ENCODE measurements around the gene ZDHHC5. TPM values are rescaled to one million over a fixed set of nuclear protein-coding genes. Genes with fewer than 3 reads are reported as not detected.
A peak's percentile ranks its signal among the peaks of the same experiment; 100 is the strongest.

ZDHHC5 gene
- total and polyA plus RNA-seq, 2 of the 13 experiments (the other 11 are each of a cell fraction or from before 2014, with no cell fraction given): 26.6 to 34.0 TPM

DNA sequence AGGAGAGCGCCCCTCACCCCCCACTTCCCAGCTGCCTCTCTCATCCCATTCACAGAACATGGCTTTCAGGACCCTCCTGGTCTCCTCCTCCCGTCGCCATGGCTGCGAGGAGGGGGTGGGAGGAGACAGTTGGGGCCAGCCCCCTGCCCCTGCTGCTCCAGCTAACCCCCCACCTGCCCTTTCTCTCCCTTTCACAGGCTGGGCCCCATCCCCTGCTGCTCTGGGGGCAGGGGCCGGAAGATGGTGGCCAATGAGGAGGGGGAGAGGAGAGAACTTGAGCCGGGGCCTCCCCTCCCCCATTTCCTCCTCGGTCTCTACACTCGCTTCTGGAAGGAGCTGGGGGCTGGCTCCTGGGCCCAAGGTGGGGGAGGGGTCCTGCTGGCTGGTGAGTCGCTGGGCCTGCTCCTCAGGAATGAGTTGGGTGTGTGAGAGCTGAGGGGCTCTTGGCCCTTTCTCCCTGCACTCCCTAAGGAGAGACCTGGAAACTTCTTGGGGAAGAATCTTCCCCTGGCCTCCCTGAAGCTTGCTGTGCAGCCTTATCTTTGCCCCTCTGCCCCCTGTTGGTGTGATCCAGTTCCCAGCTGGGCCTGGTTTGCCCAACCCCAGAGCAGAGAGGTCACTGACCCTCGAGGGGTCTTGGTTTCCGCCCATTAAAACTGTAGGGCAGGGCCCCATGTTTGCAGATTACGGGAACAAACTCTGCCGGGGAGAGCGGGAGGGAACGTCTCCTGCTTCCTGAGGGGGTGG is 28.4 kb upstream of the ZDHHC5 start (continued):
- no peak for TF ChIP-seq SIX4 (CRISPR knock-in tag; IDR thresholded peaks at IDR 0.05)
- TF ChIP-seq MXD4 (CRISPR knock-in tag; IDR thresholded peaks at IDR 0.05): peak; percentile 19; the same call in 1 of the 2 replicates
- peak; percentile 79 for TF ChIP-seq MED8 (CRISPR knock-in tag; IDR thresholded peaks at IDR 0.05; ENCODE audit: insufficient replicate concordance)
- TF ChIP-seq, protein P1, sequence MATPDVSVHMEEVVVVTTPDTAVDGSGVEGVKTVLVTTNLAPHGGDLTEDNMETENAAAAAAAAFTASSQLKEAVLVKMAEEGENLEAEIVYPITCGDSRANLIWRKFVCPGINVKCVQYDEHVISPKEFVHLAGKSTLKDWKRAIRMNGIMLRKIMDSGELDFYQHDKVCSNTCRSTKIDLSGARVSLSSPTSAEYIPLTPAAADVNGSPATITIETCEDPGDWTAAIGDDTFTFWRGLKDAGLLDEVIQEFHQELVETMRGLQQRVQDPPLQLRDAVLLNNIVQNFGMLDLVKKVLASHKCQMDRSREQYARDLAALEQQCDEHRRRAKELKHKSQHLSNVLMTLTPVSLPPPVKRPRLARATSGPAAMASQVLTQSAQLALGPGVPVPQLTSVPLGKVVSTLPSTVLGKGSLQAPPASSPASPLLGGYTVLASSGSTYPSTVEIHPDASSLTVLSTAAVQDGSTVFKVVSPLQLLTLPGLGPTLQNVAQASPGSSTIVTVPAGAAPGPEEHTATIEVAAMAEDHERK (CRISPR knock-in tag; IDR thresholded peaks at IDR 0.05; ENCODE audit: low read depth): 0 out of 2 replicates have a peak, but pooled peaks have one; percentile 25
- TF ChIP-seq NCOA1 (CRISPR knock-in tag; IDR thresholded peaks at IDR 0.05): no peak
- TF ChIP-seq, protein P2, sequence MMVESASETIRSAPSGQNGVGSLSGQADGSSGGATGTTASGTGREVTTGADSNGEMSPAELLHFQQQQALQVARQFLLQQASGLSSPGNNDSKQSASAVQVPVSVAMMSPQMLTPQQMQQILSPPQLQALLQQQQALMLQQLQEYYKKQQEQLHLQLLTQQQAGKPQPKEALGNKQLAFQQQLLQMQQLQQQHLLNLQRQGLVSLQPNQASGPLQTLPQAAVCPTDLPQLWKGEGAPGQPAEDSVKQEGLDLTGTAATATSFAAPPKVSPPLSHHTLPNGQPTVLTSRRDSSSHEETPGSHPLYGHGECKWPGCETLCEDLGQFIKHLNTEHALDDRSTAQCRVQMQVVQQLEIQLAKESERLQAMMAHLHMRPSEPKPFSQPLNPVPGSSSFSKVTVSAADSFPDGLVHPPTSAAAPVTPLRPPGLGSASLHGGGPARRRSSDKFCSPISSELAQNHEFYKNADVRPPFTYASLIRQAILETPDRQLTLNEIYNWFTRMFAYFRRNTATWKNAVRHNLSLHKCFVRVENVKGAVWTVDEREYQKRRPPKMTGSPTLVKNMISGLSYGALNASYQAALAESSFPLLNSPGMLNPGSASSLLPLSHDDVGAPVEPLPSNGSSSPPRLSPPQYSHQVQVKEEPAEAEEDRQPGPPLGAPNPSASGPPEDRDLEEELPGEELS (CRISPR knock-in tag; IDR thresholded peaks at IDR 0.05): peak; percentile 56
- no peak for TF ChIP-seq ZNF563 (CRISPR knock-in tag; IDR thresholded peaks at IDR 0.05)
- no peak; the same call in 1 of the 2 replicates for TF ChIP-seq ZNF780A (CRISPR knock-in tag; IDR thresholded peaks at IDR 0.05)
- TF ChIP-seq, protein P3, sequence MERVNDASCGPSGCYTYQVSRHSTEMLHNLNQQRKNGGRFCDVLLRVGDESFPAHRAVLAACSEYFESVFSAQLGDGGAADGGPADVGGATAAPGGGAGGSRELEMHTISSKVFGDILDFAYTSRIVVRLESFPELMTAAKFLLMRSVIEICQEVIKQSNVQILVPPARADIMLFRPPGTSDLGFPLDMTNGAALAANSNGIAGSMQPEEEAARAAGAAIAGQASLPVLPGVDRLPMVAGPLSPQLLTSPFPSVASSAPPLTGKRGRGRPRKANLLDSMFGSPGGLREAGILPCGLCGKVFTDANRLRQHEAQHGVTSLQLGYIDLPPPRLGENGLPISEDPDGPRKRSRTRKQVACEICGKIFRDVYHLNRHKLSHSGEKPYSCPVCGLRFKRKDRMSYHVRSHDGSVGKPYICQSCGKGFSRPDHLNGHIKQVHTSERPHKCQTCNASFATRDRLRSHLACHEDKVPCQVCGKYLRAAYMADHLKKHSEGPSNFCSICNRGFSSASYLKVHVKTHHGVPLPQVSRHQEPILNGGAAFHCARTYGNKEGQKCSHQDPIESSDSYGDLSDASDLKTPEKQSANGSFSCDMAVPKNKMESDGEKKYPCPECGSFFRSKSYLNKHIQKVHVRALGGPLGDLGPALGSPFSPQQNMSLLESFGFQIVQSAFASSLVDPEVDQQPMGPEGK (CRISPR knock-in tag; IDR thresholded peaks at IDR 0.05): peak; percentile 84
- no peak for TF ChIP-seq MTF2 (CRISPR knock-in tag; IDR thresholded peaks at IDR 0.05; ENCODE audit: borderline replicate concordance)
- no peak for TF ChIP-seq JARID2 (CRISPR knock-in tag; IDR thresholded peaks at IDR 0.05; ENCODE audit: insufficient replicate concordance)
- TF ChIP-seq NONO (IDR thresholded peaks at IDR 0.05): no peak
- peak; percentile 55; the same call in 1 of the 2 replicates for TF ChIP-seq NONO (CRISPR knock-in tag; conservative IDR thresholded peaks at IDR 0.05)
- TF ChIP-seq ATRX (CRISPR knock-in tag; IDR thresholded peaks at IDR 0.05; ENCODE audit: borderline replicate concordance): no peak
- TF ChIP-seq, protein P4, sequence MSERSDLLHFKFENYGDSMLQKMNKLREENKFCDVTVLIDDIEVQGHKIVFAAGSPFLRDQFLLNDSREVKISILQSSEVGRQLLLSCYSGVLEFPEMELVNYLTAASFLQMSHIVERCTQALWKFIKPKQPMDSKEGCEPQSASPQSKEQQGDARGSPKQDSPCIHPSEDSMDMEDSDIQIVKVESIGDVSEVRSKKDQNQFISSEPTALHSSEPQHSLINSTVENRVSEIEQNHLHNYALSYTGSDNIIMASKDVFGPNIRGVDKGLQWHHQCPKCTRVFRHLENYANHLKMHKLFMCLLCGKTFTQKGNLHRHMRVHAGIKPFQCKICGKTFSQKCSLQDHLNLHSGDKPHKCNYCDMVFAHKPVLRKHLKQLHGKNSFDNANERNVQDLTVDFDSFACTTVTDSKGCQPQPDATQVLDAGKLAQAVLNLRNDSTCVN (CRISPR knock-in tag; IDR thresholded peaks at IDR 0.05; ENCODE audit: borderline replicate concordance): no peak
- no peak for TF ChIP-seq SRSF1 (optimal IDR thresholded peaks at IDR 0.05; ENCODE audit: low read depth, low read length)
- TF ChIP-seq FOXJ3 (CRISPR knock-in tag; IDR thresholded peaks at IDR 0.05; ENCODE audit: borderline replicate concordance): no peak
- TF ChIP-seq, protein P5, sequence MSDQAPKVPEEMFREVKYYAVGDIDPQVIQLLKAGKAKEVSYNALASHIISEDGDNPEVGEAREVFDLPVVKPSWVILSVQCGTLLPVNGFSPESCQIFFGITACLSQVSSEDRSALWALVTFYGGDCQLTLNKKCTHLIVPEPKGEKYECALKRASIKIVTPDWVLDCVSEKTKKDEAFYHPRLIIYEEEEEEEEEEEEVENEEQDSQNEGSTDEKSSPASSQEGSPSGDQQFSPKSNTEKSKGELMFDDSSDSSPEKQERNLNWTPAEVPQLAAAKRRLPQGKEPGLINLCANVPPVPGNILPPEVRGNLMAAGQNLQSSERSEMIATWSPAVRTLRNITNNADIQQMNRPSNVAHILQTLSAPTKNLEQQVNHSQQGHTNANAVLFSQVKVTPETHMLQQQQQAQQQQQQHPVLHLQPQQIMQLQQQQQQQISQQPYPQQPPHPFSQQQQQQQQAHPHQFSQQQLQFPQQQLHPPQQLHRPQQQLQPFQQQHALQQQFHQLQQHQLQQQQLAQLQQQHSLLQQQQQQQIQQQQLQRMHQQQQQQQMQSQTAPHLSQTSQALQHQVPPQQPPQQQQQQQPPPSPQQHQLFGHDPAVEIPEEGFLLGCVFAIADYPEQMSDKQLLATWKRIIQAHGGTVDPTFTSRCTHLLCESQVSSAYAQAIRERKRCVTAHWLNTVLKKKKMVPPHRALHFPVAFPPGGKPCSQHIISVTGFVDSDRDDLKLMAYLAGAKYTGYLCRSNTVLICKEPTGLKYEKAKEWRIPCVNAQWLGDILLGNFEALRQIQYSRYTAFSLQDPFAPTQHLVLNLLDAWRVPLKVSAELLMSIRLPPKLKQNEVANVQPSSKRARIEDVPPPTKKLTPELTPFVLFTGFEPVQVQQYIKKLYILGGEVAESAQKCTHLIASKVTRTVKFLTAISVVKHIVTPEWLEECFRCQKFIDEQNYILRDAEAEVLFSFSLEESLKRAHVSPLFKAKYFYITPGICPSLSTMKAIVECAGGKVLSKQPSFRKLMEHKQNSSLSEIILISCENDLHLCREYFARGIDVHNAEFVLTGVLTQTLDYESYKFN (CRISPR knock-in tag; conservative IDR thresholded peaks at IDR 0.05): peak; percentile 79
